HEK293 (cell line): Measurements from ENCODE around the gene PACSIN2.

Experiments
- HIC1 ChIP-seq: fragments of 450-650 bp; formaldehyde crosslinking; IDR thresholded peaks from 2 replicates; pipeline ENCODE4 v1.5.1; 2016; ENCODE audit warnings: missing biosample characterization, missing genetic modification characterization
- KLF8 ChIP-seq: fragments of 450-650 bp; formaldehyde crosslinking; IDR thresholded peaks from 2 replicates; pipeline ENCODE4 v1.5.1; 2016; ENCODE audit warnings: missing biosample characterization, missing genetic modification characterization
- KLF9 ChIP-seq: fragments of 450-650 bp; formaldehyde crosslinking; IDR thresholded peaks from 2 replicates; pipeline ENCODE4 v1.5.1; 2016; ENCODE audit warnings: missing biosample characterization, missing genetic modification characterization, low read depth
- PATZ1 ChIP-seq: fragments of 450-650 bp; formaldehyde crosslinking; IDR thresholded peaks from 2 replicates; pipeline ENCODE4 v1.5.1; 2016; ENCODE audit warnings: missing biosample characterization, missing genetic modification characterization
- PRDM1 ChIP-seq: fragments of 450-650 bp; formaldehyde crosslinking; IDR thresholded peaks from 2 replicates; pipeline ENCODE4; 2016; ENCODE audit warnings: missing biosample characterization, missing genetic modification characterization
- REPIN1 ChIP-seq: fragments of 450-650 bp; formaldehyde crosslinking; IDR thresholded peaks from 2 replicates; pipeline ENCODE4 v1.5.1; 2017; ENCODE audit warnings: missing biosample characterization, missing genetic modification characterization, low read depth
- SCRT2 ChIP-seq: fragments of 450-650 bp; formaldehyde crosslinking; IDR thresholded peaks from 2 replicates; pipeline ENCODE4 v1.5.1; 2016; ENCODE audit warnings: missing biosample characterization, missing genetic modification characterization
- YY2 ChIP-seq: fragments of 450-650 bp; formaldehyde crosslinking; IDR thresholded peaks from 2 replicates; pipeline ENCODE4 v1.5.1; 2016; ENCODE audit warnings: missing biosample characterization, missing genetic modification characterization
- ZBTB49 ChIP-seq: fragments of 450-650 bp; formaldehyde crosslinking; IDR thresholded peaks from 2 replicates; pipeline ENCODE4 v1.5.1; 2016; ENCODE audit warnings: missing biosample characterization, missing genetic modification characterization, low read depth
- ZFP3 ChIP-seq: fragments of 450-650 bp; formaldehyde crosslinking; IDR thresholded peaks from 2 replicates; pipeline ENCODE4 v1.5.1; 2016; ENCODE audit warnings: low read depth, missing biosample characterization, missing genetic modification characterization
- ZFP37 ChIP-seq: fragments of 450-650 bp; formaldehyde crosslinking; IDR thresholded peaks from 2 replicates; pipeline ENCODE4 v1.5.1; 2016; ENCODE audit warnings: missing biosample characterization, missing genetic modification characterization
- ZIC2 ChIP-seq: fragments of 450-650 bp; formaldehyde crosslinking; IDR thresholded peaks from 2 replicates; pipeline ENCODE4 v1.5.1; 2016; ENCODE audit warnings: missing biosample characterization, missing genetic modification characterization
- ZNF10 ChIP-seq: fragments of 450-650 bp; formaldehyde crosslinking; IDR thresholded peaks from 2 replicates; pipeline ENCODE4 v1.5.1; 2017; ENCODE audit warnings: missing biosample characterization, missing genetic modification characterization
- ZNF132 ChIP-seq: fragments of 450-650 bp; formaldehyde crosslinking; IDR thresholded peaks from 2 replicates; pipeline ENCODE4 v1.5.1; 2017; ENCODE audit warnings: missing biosample characterization, missing genetic modification characterization, borderline replicate concordance
- ZNF184 ChIP-seq: fragments of 450-650 bp; IDR thresholded peaks from 2 replicates; pipeline ENCODE4 v1.5.1; 2018; ENCODE audit warnings: missing biosample characterization, mild to moderate bottlenecking, missing genetic modification characterization
- ZNF26 ChIP-seq: fragments of 450-650 bp; formaldehyde crosslinking; IDR thresholded peaks from 2 replicates; pipeline ENCODE4 v1.5.1; 2016; ENCODE audit warnings: missing biosample characterization, missing genetic modification characterization
- ZNF341 ChIP-seq: fragments of 450-650 bp; formaldehyde crosslinking; IDR thresholded peaks from 2 replicates; pipeline ENCODE4; 2016; ENCODE audit warnings: low read depth, missing biosample characterization, missing genetic modification characterization
- ZNF354C ChIP-seq: fragments of 450-650 bp; formaldehyde crosslinking; IDR thresholded peaks from 2 replicates; pipeline ENCODE4 v1.5.1; 2016; ENCODE audit warnings: missing biosample characterization, missing genetic modification characterization, low read depth, borderline replicate concordance
- ZNF398 ChIP-seq: fragments of 450-650 bp; formaldehyde crosslinking; IDR thresholded peaks from 2 replicates; pipeline ENCODE4 v1.5.1; 2017; ENCODE audit warnings: missing biosample characterization, missing genetic modification characterization
- ZNF416 ChIP-seq: fragments of 450-650 bp; formaldehyde crosslinking; IDR thresholded peaks from 2 replicates; pipeline ENCODE4 v1.5.1; 2016; ENCODE audit warnings: missing biosample characterization, missing genetic modification characterization
- ZNF423 ChIP-seq: fragments of 450-650 bp; formaldehyde crosslinking; IDR thresholded peaks from 2 replicates; pipeline ENCODE4 v1.5.1; 2016; ENCODE audit warnings: missing biosample characterization, missing genetic modification characterization
- ZNF501 ChIP-seq: fragments of 450-650 bp; formaldehyde crosslinking; IDR thresholded peaks from 2 replicates; pipeline ENCODE4 v1.5.1; 2016; ENCODE audit warnings: missing biosample characterization, missing genetic modification characterization
- ZNF521 ChIP-seq: fragments of 450-650 bp; formaldehyde crosslinking; IDR thresholded peaks from 2 replicates; pipeline ENCODE4 v1.5.1; 2017; ENCODE audit warnings: missing biosample characterization, mild to moderate bottlenecking, missing genetic modification characterization
- ZNF596 ChIP-seq: fragments of 450-650 bp; IDR thresholded peaks from 2 replicates; pipeline ENCODE4 v1.5.0; 2018; ENCODE audit warnings: missing biosample characterization, mild to moderate bottlenecking, missing genetic modification characterization, moderate library complexity
- ZNF600 ChIP-seq: fragments of 450-650 bp; formaldehyde crosslinking; IDR thresholded peaks from 2 replicates; pipeline ENCODE4 v1.5.1; 2016; ENCODE audit warnings: missing biosample characterization, missing genetic modification characterization
- ZNF610 ChIP-seq: fragments of 450-650 bp; formaldehyde crosslinking; IDR thresholded peaks from 2 replicates; pipeline ENCODE4 v1.5.1; 2016; ENCODE audit warnings: missing biosample characterization, missing genetic modification characterization, borderline replicate concordance
- ZNF623 ChIP-seq: fragments of 450-650 bp; formaldehyde crosslinking; IDR thresholded peaks from 2 replicates; pipeline ENCODE4 v1.5.1; 2016; ENCODE audit warnings: missing biosample characterization, missing genetic modification characterization
- ZNF639 ChIP-seq: fragments of 450-650 bp; formaldehyde crosslinking; IDR thresholded peaks from 2 replicates; pipeline ENCODE4 v1.5.1; 2016; ENCODE audit warnings: missing biosample characterization, missing genetic modification characterization
- ZNF654 ChIP-seq: fragments of 450-650 bp; formaldehyde crosslinking; IDR thresholded peaks from 2 replicates; pipeline ENCODE4 v1.5.1; 2016; ENCODE audit warnings: low read depth, missing biosample characterization, missing genetic modification characterization
- ZNF670 ChIP-seq: fragments of 450-650 bp; formaldehyde crosslinking; IDR thresholded peaks from 2 replicates; pipeline ENCODE4 v1.5.1; 2016; ENCODE audit warnings: missing biosample characterization, missing genetic modification characterization, low read depth
- ZNF843 ChIP-seq: fragments of 450-650 bp; formaldehyde crosslinking; IDR thresholded peaks from 2 replicates; pipeline ENCODE4 v1.5.1; 2016; ENCODE audit warnings: missing biosample characterization, missing genetic modification characterization

PACSIN2 gene

GRCh38 chr22:42970029-42970428 lies 44.9 kb downstream of the PACSIN2 start (continued):
- TF ChIP-seq SCRT2 (tag by site-specific recombination) (peak; percentile 48; the same call in 1 of the 2 replicates), ZIC2 (tag by site-specific recombination) (no peak), ZNF670 (tag by site-specific recombination) (no peak), ZNF26 (no peak), PATZ1 (tag by site-specific recombination) (no peak), ZNF10 (0 out of 2 replicates have a peak, but pooled peaks have one; percentile 34), YY2 (no peak), ZNF416 (tag by site-specific recombination) (no peak), ZNF654 (tag by site-specific recombination) (no peak), ZNF423 (tag by site-specific recombination) (no peak), ZBTB49 (tag by site-specific recombination) (no peak), KLF9 (tag by site-specific recombination) (no peak), PRDM1 (peak; percentile 84), ZNF623 (tag by site-specific recombination) (no peak), ZNF354C (tag by site-specific recombination) (no peak), ZNF341 (tag by site-specific recombination) (no peak), ZNF521 (no peak), ZNF398 (tag by site-specific recombination) (no peak), ZNF843 (no peak), ZNF596 (tag by site-specific recombination) (no peak), ZNF639 (0 out of 2 replicates have a peak, but pooled peaks have one; percentile 44), ZNF184 (tag by site-specific recombination) (peak; percentile 21; the same call in 1 of the 2 replicates), ZFP37 (tag by site-specific recombination) (no peak), ZNF600 (tag by site-specific recombination) (no peak), KLF8 (tag by site-specific recombination) (peak; percentile 52), ZNF501 (tag by site-specific recombination) (no peak), HIC1 (tag by site-specific recombination) (peak; percentile 54; the same call in 1 of the 2 replicates), ZNF132 (tag by site-specific recombination) (no peak), ZNF610 (tag by site-specific recombination) (no peak), ZFP3 (no peak), REPIN1 (tag by site-specific recombination) (no peak)
